ENCODE data around the gene CDC27. TPM values are rescaled to one million over a fixed set of nuclear protein-coding genes. Genes with fewer than 3 reads are reported as not detected.
"Not testable (repeated sequence)": the region's sequence is repeated elsewhere in the genome, so short reads cannot be mapped to it uniquely, and the experiment has no call there.

Gene CDC27
- total RNA-seq, 6 experiments from 2014 or later = 27.5 to 50.4 (median 32.9) TPM

DNA sequence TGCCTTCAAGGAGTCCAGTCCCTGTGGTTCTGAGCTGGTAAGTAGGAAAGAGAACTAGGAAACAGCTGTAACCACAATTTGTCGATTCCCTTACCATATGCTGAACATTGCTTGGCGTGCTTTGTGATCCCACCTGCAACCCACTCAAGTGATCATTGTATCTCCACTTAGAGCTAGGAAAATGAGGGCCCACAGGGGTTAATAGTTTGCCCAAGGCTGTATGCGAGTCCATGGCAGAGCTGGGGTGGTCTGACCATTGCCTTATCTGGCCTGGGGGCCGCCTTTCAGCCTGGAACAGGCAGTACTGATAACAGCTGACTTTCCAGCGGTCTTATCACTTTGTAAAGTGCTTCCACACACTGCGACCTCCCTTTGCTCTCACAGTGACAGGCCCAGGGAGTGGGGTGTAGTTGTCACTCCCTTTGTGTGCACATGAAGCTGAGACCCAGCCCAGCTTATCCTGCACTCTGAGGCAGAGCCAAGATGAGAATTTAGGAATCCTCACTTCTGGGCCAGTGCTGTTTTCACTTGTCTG lies 29.9 kb upstream of the CDC27 start:
- intact Hi-C loops (cut with DNase I) = no loop called here
- TF ChIP-seq CTCF (IDR thresholded peaks at IDR 0.05) (no peak), POLR2A (IDR thresholded peaks at IDR 0.05) (no peak)
- H3K27me3 ChIP-seq = no peaks in the 10 kb centered on the region
- H3K4me1 ChIP-seq = peaks cover 0 to 13% (median 4%) of the 10 kb centered on the region in 4 donors
- no peak overlapping the region for H3K4me3 ChIP-seq
- H3K36me3 ChIP-seq = no peaks in the 10 kb centered on the region
- DNase-seq (no peak), ATAC-seq (peak in 3 of 4 donors; percentile 13 to 56 (median 28))
- no peaks in the 10 kb centered on the region for H3K9me3 ChIP-seq
- H3K27ac ChIP-seq = no peak overlapping the region
- 54% methylated on average over 2 of the region's 6 CpGs for WGBS (ENCODE audit: insufficient coverage, low coverage, low lambda C conversion rate, missing lambda C conversion rate)

DNA sequence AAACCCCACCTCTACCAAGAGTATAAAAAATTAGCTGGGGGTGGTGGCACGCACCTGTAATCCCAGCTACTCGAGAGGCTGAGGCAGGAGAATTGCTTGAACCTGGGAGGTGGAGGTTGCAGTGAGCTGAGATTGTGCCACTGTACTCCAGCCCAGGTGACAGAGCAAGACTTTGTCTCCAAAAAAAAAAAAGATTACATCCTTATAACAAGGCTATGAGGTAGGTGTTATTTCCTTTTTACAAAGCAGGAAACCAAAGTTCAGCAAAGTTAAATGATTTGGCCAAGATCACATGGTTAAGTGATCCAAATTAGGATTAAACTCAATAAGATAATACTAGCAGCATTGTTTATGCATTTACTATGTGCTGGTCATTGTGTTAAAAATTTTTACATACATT lies 28.2 kb upstream of the CDC27 start:
- ATAC-seq; H3K9me3 ChIP-seq; H3K27ac ChIP-seq; H3K36me3 ChIP-seq; H3K4me3 ChIP-seq; H3K27me3 ChIP-seq; DNase-seq; H3K4me1 ChIP-seq; intact Hi-C loops (cut with DNase I): not testable (repeated sequence)
- 100% methylated on average over 1 of the region's 2 CpGs for WGBS (ENCODE audit: insufficient coverage, low coverage, low lambda C conversion rate, missing lambda C conversion rate)

- H3K4me1 ChIP-seq; H3K4me3 ChIP-seq; H3K9me3 ChIP-seq; H3K36me3 ChIP-seq; H3K27ac ChIP-seq; DNase-seq; ATAC-seq; intact Hi-C loops (cut with DNase I); H3K27me3 ChIP-seq: not testable (repeated sequence)
- WGBS (ENCODE audit: insufficient coverage, low coverage, low lambda C conversion rate, missing lambda C conversion rate) = 84% methylated on average over 4 of the region's 4 CpGs
Measured at GRCh38 chr17:47216821-47217220, 27.7 kb upstream of the CDC27 start.

DNA sequence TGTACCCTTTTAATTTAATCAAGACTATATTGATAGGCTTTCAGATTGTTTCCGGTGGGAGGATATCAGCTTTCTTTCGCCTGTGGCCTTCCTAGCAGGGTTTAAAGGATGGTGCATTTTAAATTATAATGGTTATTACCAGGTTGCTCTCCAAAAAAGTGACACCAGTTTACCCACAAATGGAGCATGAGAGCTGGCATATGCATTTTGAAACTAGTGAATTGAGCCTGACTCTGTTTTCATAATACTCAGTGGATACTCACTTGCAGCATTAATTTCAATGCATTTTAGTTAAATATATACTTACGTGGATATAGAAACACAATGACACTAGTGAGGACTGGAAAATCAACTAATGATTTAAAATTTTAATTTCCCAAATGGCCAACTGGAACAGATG lies 25.8 kb upstream of the CDC27 start:
- Histone ChIP-seq H3K27ac (no peak overlapping the region), H3K36me3 (no peaks in the 10 kb centered on the region), H3K27me3 (no peaks in the 10 kb centered on the region), H3K9me3 (no peaks in the 10 kb centered on the region), H3K4me3 (no peak overlapping the region), H3K4me1 (no peaks in the 10 kb centered on the region)
- DNase-seq (no peak), ATAC-seq (no peak)
- TF ChIP-seq CTCF (IDR thresholded peaks at IDR 0.05) = no peak
- TF ChIP-seq POLR2A (IDR thresholded peaks at IDR 0.05) = no peak
- WGBS (ENCODE audit: insufficient coverage, low coverage, low lambda C conversion rate, missing lambda C conversion rate) = 74% methylated on average over 3 of the region's 3 CpGs
- intact Hi-C loops (cut with DNase I) = no loop called here

DNA sequence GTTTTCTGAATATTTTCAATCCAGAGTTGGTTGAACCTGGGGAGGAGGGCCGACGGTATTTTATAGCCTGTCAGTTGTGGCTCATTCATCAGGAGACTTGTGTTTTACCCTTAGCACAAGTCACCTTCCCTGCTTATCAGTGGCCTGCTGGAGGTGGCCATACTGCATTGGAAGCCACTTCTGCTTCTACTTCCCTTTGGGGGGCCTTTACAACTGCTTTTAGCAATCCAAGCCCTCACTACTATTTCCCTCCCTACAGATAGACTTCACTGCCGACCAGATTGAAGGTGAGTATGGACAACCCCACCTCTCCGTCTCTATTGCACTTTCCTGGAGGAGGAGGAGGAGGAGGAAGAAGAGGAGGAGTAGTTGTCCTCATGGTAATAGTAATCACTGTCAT lies 24.4 kb upstream of the CDC27 start:
- H3K9me3 ChIP-seq = no peaks in the 10 kb centered on the region
- intact Hi-C loops (cut with DNase I) = no loop called here
- H3K36me3 ChIP-seq = no peaks in the 10 kb centered on the region
- 53% methylated on average over 3 of the region's 4 CpGs for WGBS (ENCODE audit: insufficient coverage, low coverage, low lambda C conversion rate, missing lambda C conversion rate)
- no peak overlapping the region for H3K27ac ChIP-seq
- DNase-seq (no peak), ATAC-seq (no peak)
- no peaks in the 10 kb centered on the region for H3K4me1 ChIP-seq
- no peak overlapping the region for H3K4me3 ChIP-seq
- TF ChIP-seq CTCF (IDR thresholded peaks at IDR 0.05) (no peak), POLR2A (IDR thresholded peaks at IDR 0.05) (no peak)
- H3K27me3 ChIP-seq = no peaks in the 10 kb centered on the region

DNA sequence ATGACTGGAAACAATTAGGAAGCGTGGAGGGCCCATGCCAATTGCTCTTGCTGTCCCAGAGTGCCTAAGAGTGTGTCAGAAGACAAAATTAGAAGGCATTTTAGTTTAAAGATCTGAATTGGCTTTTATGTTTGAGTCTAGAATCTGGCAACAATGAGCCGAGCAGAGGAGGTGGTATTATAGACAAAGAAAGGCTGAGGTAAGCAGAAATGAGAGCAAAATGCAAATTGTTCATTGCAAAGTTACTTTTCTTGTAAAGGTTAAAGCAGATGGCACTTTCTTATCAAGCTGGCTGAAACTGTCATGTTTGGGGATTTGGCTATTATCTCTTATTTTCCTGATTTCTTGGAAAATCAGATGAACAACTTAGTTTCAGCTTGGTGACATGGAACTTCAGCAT lies 23.4 kb upstream of the CDC27 start:
- H3K4me1 ChIP-seq = no peaks in the 10 kb centered on the region
- no peak for ATAC-seq
- H3K36me3 ChIP-seq = no peaks in the 10 kb centered on the region
- intact Hi-C loops (cut with DNase I) = no loop called here
- H3K9me3 ChIP-seq = no peaks in the 10 kb centered on the region
- TF ChIP-seq POLR2A (IDR thresholded peaks at IDR 0.05) = no peak
- no peak for TF ChIP-seq CTCF (IDR thresholded peaks at IDR 0.05)
- H3K4me3 ChIP-seq = no peak overlapping the region
- no peak overlapping the region for H3K27ac ChIP-seq
- no peaks in the 10 kb centered on the region for H3K27me3 ChIP-seq
- 56% methylated on average over 2 of the region's 2 CpGs for WGBS (ENCODE audit: insufficient coverage, low coverage, low lambda C conversion rate, missing lambda C conversion rate)
- DNase-seq = no peak

All from right lobe of liver (tissue), 6 donors.